AG20443 (cell line): ENCODE data around the gene PGR.
A peak's percentile ranks its signal among the peaks of the same experiment; 100 is the strongest.

Experiments used
- DNase-seq: peaks from one replicate; pipeline ENCODE4 v3.0.0; 2012; ENCODE audit warnings: low spot score, mixed read lengths

PGR gene

GRCh38 chr11:101129203-101129943, at the start of gene PGR:
Gene PGR, minus strand, starts transcription at chr11:101129813. Its CDS starts 743 bp downstream, at chr11:101129070.
- DNase-seq, result peak; percentile 14

- DNase-seq, result no peak
Observed at GRCh38 chr11:101176381-101176780, 46.8 kb upstream of the PGR start.

GRCh38 chr11:101169944-101170343, 40.3 kb upstream of the PGR start:
- DNase-seq, result no peak

- no peak for DNase-seq
Observed at GRCh38 chr11:101166038-101166437, 36.4 kb upstream of the PGR start.

- no peak for DNase-seq
Observed at GRCh38 chr11:101158119-101158518, 28.5 kb upstream of the PGR start.

- no peak for DNase-seq
Observed at GRCh38 chr11:101138245-101138930, 8.8 kb upstream of the PGR start.

GRCh38 chr11:101133190-101133589, 3.6 kb upstream of the PGR start:
- no peak for DNase-seq

- peak; percentile 28 for DNase-seq
Observed at GRCh38 chr11:101128571-101129202, 926 bp downstream of the PGR start.

- no peak for DNase-seq
Observed at GRCh38 chr11:101127699-101128570, 1.7 kb downstream of the PGR start.

- peak; percentile 49 for DNase-seq
Observed at GRCh38 chr11:101127197-101127698, 2.4 kb downstream of the PGR start.

- peak; percentile 14 for DNase-seq
Observed at GRCh38 chr11:101126551-101127196, 2.9 kb downstream of the PGR start.

GRCh38 chr11:101115671-101116160, 13.9 kb downstream of the PGR start:
- no peak for DNase-seq

- DNase-seq, result no peak
Observed at GRCh38 chr11:101113540-101113939, 16.1 kb downstream of the PGR start.

GRCh38 chr11:101104716-101105115, 24.9 kb downstream of the PGR start:
- no peak for DNase-seq

GRCh38 chr11:101103433-101103832, 26.2 kb downstream of the PGR start:
- no peak for DNase-seq

- DNase-seq, result no peak
Observed at GRCh38 chr11:101100601-101101000, 29.0 kb downstream of the PGR start.

GRCh38 chr11:101096036-101096704, 33.4 kb downstream of the PGR start:
- no peak for DNase-seq

- DNase-seq, result no peak
Observed at GRCh38 chr11:101091781-101092180, 37.8 kb downstream of the PGR start.

- no peak for DNase-seq
Observed at GRCh38 chr11:101090679-101091270, 38.8 kb downstream of the PGR start.

GRCh38 chr11:101083335-101083734, 46.3 kb downstream of the PGR start:
- no peak for DNase-seq
